ENCODE data around the gene ERICH3.

Gene ERICH3

DNA sequence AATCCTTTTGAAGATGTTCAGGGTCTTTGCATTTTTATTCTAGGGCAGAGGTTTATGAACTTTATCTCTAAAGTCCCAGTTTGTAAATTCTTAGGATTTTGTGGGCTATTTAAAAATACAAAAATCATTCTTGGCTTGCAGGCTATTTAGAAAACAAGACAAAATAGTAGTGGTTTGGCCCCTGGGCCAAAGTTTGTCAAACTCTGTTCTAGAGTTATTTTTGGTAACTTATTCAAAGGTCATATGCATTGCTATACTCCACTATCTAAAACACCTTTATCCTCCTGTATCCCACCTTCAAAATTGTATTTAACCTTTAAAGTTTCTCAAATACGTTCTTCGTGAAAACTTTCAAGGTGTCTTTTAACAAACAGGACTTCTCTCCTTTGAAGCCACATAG, 85.7 kb downstream of the ERICH3 start:
- DNase-seq, result no peak

DNA sequence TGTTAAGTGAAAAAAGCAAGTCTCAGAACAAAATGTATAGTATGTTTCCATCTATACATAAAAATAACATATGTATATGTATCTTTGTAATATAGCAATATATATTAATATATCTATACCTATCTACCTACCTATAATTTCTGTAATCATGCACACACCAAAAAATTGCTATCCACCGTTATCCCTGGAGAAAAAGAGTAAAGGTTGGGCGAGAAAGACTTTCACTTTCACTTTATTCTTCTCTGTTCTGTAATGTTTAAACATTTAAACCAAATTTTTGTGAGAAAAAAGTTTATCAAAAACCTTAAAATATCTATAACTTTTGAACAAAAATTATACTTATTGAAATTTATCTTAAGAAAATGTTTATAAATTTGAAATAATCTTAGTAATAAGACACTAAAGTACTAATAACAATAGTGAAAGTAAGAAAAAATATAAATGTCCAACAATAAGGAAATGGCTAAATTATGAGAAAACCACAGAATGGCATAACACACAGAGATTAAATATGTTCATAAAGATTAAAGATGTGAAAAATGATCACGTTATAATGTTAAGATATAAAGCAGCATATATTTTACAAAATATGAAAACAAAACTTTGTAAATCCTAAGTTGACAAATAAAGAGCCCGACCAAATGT, 87.2 kb downstream of the ERICH3 start:
- no peak for DNase-seq

DNA sequence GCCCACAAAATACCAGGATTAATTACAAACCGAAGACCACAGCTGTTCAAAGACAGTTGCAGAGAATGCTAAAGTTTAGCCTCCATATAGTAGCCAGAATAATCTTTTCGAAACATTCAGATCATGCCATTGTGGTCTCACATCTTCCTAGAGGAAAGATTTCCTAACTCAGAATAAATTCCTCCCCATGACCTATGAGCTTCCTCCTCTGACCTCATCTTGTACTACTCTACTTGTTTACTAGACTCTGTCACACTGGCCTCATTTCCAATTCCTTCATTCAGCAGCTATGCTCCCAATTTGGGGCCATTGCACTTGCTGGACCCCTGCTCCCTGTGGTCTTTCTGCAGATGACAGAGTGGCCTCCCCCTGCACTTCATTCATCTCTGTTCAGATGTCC, 89.4 kb downstream of the ERICH3 start:
- no peak for DNase-seq

DNA sequence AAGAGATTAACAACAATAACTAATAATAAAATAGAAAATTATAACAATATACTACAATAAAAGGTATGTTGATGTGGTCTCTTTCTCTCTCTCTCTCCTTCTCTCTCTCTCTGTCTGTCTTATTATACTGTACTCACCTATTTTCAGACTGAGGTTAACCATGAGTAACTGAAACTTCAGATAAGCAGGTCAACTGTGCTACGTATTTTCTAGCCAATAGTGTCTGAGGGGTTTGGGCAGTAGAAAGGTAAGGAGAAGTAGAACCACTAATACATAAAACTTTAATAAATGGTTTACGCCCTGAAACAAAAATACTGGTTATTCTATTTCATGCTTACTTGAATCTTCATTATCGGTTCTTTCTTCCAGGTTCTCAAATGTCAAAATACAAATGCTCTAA, 90.2 kb downstream of the ERICH3 start:
- DNase-seq, result no peak

DNA sequence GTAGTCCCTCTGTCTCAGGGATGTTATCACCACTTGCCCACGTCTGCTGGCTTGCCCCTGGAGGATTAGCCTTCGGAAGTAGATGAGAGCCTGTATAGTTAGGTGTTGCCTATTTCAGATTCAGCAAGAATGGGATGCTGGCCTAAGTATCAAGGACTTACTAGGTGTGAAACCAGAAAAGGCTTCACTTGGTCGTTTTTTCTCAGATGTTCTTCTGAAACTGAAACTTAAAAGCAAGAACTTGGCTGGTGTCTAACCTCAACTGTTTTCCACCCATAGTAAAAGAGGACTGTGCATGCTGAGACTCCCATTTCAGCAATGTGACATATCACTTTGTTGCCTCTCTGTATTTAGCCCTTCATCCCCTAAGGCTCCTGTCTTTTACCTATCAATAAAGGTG, 94.2 kb downstream of the ERICH3 start:
- DNase-seq, result no peak

DNA sequence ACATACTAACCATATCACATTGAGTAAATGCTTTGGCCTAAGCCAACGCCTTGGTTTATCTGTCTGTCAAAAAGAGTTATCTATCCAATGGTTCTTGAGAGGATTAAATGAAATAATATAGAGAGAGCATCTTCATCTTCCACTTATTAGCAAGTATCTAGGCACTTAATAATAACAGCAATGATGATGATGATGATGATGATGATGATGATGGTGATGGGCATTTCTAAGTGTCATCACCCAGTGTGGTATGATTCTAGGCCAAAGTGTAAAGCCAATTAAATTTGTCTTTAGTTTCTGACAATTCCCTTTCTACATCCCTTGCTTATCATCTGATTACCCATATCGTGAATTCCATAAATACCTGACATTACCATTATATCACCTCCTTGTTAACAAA, 95.5 kb downstream of the ERICH3 start:
- no peak for DNase-seq

DNA sequence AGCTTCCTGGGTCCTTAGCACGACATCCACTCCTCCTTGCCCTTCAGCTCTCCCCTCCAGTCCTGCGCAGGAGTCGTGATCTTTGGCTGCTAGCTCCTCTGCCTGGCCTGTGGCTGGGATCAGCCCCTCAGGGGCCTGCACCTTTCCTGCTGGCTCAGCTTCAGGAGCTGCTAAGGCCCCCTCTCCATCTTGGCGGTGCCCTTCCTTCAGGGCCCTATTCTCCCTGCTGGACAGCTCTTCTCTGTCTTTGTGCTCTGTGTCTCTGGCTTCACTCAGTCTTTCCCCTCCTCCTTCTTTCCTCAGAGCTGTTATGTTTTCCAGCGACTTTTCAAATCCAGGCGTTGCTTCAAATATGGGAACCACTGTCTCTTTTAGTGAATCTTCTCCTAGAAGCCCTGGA, 101.7 kb downstream of the ERICH3 start:
- no peak for DNase-seq

DNA sequence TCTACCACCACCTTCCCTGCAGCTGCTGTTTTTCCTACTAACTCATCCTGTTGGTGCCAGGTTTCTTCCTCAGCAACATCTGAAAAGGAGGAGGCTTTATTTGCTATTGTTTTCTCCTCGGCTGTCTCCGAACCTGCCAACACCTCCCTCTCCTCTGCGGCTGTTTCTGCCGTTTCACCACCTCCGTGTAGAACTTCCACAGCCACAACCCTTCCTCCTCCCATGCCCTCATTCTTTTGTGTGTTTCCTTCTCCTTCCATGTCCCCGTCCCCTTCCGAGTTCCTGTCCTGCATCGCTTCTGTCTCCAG, 102.1 kb downstream of the ERICH3 start:
- DNase-seq, result no peak

DNA sequence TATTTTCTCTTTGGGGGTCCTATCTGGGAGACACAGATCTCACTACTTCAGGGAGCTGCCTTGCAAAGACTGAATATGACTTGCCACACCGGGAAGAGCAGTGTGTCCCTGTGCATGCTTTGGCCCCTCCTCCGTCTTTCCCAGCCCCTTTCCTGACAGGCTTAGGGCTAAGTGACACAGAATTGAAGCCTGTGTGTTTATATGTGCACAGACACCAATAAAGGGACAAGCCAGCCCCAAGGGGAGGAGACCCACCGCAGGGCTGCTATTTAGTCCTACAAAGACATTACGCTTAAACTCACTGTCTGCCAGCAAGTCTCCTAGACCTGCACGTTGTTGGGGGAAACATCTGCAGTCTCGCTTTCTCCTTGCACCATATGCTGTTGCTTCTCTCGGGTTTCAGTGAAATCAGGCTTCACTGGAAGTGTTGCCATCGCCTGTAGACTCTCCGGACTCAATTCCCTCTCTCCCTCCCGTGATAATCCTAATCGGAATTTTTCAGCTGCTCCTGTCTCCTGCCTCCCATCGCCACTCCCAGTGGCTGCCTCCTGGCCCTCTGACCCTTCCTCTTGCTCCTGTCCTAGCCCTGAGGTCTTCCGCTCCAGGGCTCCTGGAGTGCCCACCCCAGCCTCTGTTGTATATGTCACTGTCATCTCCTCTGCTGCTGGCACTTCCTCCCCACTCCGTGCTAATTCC, 102.6 kb downstream of the ERICH3 start:
- DNase-seq, result no peak

DNA sequence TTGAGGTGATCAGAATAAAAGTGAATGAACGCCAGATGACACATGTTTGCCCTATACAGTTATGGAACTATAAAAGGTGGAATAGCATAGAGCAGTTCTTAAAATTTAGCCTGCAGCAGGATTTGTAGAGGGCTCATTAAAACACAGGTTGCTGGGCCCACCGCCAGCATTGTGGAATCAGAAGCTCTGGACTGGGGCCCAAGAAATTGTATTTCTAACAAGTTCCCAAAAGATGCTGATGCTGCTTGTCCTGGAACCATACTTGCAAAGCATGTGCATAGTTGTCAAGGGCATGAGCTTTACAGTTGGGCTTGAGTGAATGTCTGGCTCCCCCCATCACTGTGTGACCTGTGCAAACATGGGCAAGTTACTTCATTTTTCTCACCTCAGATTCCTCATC, 123.7 kb downstream of the ERICH3 start:
- DNase-seq, result no peak

DNA sequence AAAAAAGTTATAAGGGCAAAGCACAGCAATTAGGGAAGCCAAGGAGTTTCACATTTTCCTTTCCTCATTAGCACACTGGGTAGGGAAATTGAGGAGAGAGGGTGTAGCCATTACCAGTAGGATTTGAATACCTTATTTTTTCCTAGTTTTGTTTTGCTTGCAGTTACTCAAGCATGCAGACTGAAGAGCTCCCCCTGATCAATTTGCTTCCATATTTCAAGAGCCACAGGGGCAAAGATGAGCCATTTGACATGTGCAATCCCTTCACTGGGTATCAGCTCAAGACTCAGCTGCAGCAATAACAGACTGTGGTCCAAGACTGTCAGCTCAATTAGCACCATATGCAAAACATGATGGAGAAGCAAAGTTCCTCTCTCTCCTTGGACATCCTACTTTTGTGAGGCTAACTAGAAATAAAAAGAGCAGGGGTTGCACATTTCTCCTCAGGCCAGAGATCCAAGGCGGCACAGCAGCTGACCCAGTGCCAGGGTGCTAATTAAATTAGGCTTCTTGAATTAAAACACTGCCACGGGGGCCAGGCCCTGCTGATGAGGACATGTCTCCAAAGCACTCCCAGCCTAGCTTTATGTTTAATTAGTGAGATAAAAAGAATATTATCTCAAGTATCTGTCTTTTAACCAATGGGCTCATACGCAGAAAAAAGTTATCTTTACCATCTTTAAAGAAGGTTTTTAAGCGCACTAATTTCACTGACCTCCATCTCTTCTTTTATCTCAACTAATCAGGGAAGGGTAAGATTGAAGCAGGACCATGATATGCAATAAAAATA, 124.4 kb downstream of the ERICH3 start:
- DNase-seq, result no peak

DNA sequence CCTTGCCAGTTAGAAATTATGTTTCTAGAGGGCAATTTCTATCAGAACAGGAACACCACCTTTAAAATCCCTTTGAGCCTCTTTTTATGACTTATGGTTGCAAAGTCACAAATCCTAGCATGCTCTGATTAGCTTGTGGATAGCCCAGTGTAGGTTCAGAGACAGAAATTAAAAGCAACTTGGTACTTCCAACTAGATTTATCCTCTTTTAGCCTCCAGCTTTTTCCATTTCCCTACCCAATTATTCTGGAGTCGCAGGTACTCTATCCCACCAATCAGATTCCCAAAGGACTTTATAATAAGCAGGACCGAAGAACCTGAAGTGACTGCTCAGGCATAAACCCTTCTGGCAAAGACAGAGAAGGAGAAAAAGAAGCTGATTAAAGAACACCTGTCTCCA, 127.8 kb downstream of the ERICH3 start:
- DNase-seq, result no peak

DNA sequence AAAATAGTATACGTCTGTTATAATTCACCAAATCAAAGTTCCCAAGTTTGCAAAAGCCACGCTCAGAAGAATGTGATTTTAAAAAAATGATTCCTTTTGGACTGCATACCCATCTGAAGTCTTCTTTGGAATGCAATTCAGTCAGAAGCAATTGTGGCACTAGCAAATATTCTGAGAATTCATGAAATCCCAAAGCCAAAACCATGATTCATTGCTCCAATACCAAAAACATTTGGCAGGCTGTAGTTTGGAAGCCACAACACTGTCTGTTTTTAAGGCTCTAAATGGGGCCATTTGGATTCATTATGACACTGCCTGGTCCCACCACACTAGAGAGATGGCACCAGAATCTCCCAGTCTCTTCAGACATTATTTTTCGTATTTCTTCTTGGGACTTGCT, 139.4 kb downstream of the ERICH3 start:
- DNase-seq, result no peak

DNA sequence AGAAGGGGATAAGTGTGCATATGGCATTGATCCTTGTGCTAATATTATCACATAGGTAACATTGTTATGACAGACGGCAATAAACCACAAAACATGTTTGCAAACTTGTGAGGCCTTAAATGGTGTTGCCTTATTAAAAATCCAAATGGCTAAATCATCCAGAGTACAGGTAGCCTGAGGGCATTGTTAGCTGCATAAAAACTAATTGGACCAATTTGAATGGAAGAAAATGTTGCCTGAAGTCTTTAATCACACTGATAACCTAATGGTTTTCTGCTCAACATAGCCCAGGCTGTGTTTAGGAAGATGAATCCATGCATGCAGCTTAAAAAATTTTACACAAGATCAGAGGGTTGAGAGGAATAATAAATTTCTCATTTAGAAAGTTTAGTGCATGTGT, 141.8 kb downstream of the ERICH3 start:
- no peak for DNase-seq

DNA sequence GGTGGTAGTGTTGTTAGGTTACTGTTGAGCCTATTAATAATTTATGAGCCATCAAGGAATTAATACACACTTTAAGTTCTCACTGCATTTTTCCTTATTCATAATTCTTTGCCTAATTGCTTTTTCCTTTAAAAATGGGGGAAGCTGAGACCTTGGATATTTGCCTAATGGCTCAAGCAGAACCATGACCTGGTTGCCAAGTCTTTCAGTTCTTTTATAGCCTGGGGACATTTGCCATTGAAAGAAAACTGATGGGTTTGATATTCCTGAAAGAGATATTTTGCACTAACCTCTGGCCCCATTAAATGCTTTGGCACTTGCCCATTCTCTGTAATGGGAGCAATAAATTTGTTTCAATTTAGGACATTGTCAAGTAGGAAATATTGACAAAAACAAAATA, 142.7 kb downstream of the ERICH3 start:
- no peak for DNase-seq

DNA sequence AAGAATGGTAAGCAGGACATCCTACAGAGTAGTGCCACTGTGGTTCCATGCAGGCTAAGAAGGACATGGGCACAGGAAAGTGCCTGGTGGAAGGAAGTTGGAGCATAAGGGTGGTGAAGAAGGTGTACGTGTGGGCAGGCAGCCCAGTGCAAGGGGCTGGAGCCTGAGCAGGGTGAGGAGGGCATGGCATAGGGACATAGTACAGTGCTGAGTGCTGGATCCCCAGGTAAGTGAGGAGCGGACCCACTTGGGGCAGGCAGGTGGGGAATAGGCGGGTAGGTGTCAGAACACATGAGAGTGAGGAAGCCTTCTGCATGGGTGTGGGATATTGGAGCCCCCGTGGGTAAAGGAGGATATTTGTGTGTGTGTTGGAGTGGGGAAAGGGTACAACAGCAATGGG, 145.5 kb downstream of the ERICH3 start:
- DNase-seq, result no peak

DNA sequence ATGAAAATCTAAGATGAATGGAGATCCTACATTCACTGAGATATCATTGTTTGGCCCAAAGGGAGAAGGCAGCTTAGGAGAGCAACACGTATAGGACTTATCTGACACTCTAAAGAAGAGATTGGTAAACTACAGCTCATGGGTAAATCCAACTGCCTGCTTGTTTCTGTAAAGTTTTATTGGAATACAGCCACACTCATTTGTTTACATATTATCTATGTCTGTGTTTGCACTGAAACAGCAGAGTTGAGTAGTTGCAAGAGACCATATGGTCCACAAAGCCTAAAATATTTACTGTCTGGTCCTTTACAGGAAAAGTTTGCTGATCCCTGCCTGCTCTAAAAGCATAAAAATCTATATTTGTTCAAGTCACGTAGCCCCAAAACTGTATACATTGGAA, 146.9 kb downstream of the ERICH3 start:
- DNase-seq, result peak; percentile 55

DNA sequence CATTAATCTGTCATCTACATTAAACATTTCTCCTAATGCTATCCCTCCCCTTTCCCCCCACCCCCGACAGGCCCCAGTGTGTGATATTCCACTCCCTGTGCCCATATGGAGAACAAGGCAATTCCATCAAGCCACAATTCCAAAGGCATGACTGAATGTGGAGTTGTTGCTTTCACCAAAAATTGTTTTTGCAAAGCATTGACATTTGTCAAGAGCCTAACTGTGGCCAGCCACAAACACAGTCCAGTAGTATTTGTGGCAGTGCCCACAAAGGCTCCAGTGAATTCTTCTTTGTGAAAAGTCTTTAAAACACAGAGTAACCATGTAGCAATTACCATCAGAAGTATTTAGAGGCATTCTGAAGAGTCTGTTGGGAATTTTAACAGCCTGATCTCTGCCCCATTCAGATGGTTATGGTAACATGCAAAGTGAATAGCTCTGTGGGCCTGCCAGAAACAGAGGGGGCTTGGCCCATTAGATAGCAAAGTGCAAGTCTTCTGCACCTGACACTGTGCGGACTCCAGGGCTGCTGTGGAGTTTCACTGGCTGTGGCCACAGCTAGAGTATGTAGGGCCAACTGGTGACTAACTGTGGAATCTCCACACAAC, 149.6 kb downstream of the ERICH3 start:
- DNase-seq, result no peak

DNA sequence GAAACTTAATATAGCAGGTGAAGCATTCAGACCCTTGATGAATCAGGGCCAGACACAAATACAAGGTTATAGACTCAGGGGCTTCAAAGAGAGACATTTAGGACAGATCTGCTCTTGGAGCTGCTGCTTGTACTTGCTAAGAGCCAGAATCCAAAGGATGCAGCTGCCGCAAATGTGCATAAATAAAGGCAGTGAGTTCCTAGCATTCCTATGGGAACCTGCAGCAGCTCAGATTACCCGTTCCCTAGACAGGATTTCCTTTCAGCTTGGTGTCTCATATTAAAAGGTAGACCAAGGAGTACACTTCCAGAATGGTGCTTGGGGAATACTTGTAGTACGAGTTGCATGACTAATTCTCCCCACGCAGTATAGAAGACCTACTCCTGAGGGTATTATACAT, 151.4 kb downstream of the ERICH3 start:
- no peak for DNase-seq

Measured in NCI-H345 (cell line).